22Rv1 (cell line): ENCODE results near the gene GAL3ST2.

ENCODE experiments used
- CTCF ChIP-seq: fragments of 450-650 bp; IDR thresholded peaks from 2 replicates; pipeline ENCODE4 v1.5.1; 2017; ENCODE audit warnings: mild to moderate bottlenecking
- ZFX ChIP-seq: fragments of 450-650 bp; IDR thresholded peaks from 2 replicates; pipeline ENCODE4 v1.6.1; 2017; ENCODE audit warnings: antibody characterized with exemption, borderline replicate concordance

- TF ChIP-seq CTCF = no peak
- TF ChIP-seq ZFX = no peak
These were observed 44.2 kb downstream of the GAL3ST2 start for GRCh38 chr2:241820625-241821384.
